Activated naive CD8-positive, alpha-beta T cell treated with anti-CD3 and anti-CD28 coated beads, Interleukin-2, amount 10 ng/mL, durations not matched to agents 7 days and 5 days (primary cell): ENCODE results near the gene SCAP. TPM values are rescaled to one million over a fixed set of nuclear protein-coding genes. Genes with fewer than 3 reads are reported as not detected.

Experiments
- ATAC-seq: fragments of 150-1000 bp; cut with Tn5 transposase; one replicate; pipeline ENCODE4 v1.10.0; 2021; ENCODE audit warnings: low read depth, moderate library complexity
- POLR2A ChIA-PET: fragments of 350-600 bp; sonication (Branson Sonifier 250); formaldehyde crosslinking; loops from one replicate; lab custom pipeline; 2021; ENCODE audit warnings: antibody characterized with exemption; lab: Charles Lee
- DNase-seq: peaks from one replicate; pipeline ENCODE4 v3.0.0; 2021
- H3K27ac Mint-ChIP-seq: one replicate; pipeline ENCODE4 v1.8.0; 2022; ENCODE audit warnings: mild to moderate bottlenecking, mixed read lengths
- H3K27me3 Mint-ChIP-seq: one replicate; pipeline ENCODE4 v1.8.0; 2022; ENCODE audit warnings: mild to moderate bottlenecking, moderate library complexity, mixed read lengths
- H3K36me3 Mint-ChIP-seq: one replicate; pipeline ENCODE4 v1.8.0; 2021; ENCODE audit warnings: mild to moderate bottlenecking, mixed read lengths
- H3K4me1 Mint-ChIP-seq: one replicate; pipeline ENCODE4 v1.8.0; 2021; ENCODE audit warnings: mixed read lengths
- H3K4me3 Mint-ChIP-seq: one replicate; pipeline ENCODE4 v1.8.0; 2022; ENCODE audit warnings: mild to moderate bottlenecking, moderate library complexity, mixed read lengths
- H3K9me3 Mint-ChIP-seq: one replicate; pipeline ENCODE4 v1.8.0; 2021; ENCODE audit warnings: mixed read lengths
- total RNA-seq, 2 experiments: library from RNA; stranded (reverse); gene quantifications; one replicate each; pipeline ENCODE4 v1.2.3, GENCODE V29; 2021

SCAP gene
- total RNA-seq, 2 experiments from 2014 or later: 73.5 to 80.1 TPM

GRCh38 chr3:47413751-47414150, 62.0 kb downstream of the SCAP start:
- Mint-ChIP-seq H3K4me3 (no peak overlapping the region), H3K36me3 (peaks cover 5% of the 10 kb centered on the region), H3K27ac (no peak overlapping the region), H3K27me3 (no peaks in the 10 kb centered on the region), H3K4me1 (peaks cover 5% of the 10 kb centered on the region), H3K9me3 (no peaks in the 10 kb centered on the region)
- POLR2A ChIA-PET: interaction anchor here (1.4 kb wide), 1 partner anchor 33 kb away, joined by 3 read pairs; the partner anchor contains the start of gene PTPN23
- DNase-seq: no peak
- ATAC-seq: no peak

DNA sequence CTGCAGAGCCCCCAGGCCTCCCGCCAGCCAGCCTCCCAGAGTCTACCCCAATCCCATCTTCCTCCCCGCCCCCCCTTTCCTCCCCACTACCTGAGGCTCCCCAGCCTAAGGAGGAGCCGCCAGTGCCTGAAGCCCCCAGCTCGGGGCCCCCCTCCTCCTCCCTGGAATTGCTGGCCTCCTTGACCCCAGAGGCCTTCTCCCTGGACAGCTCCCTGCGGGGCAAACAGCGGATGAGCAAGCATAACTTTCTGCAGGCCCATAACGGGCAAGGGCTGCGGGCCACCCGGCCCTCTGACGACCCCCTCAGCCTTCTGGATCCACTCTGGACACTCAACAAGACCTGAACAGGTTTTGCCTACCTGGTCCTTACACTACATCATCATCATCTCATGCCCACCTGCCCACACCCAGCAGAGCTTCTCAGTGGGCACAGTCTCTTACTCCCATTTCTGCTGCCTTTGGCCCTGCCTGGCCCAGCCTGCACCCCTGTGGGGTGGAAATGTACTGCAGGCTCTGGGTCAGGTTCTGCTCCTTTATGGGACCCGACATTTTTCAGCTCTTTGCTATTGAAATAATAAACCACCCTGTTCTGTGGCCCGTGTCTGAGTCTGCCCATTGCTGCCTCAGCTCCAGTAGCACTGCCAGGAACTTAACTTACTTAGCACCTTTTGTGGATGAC, 62.8 kb downstream of the SCAP start:
- peak overlapping the region; percentile 42 for H3K27ac Mint-ChIP-seq
- H3K36me3 Mint-ChIP-seq: peaks cover 5% of the 10 kb centered on the region
- peaks cover 5% of the 10 kb centered on the region for H3K4me1 Mint-ChIP-seq
- DNase-seq (no peak), ATAC-seq (no peak)
- H3K27me3 Mint-ChIP-seq: no peaks in the 10 kb centered on the region
- POLR2A ChIA-PET: interaction anchor here (0.5 to 1.4 kb wide), 3 partner anchors 32 to 203 kb away, joined by 3 read pairs; partner anchors contain the start of gene PTPN23
- no peak overlapping the region for H3K4me3 Mint-ChIP-seq
- no peaks in the 10 kb centered on the region for H3K9me3 Mint-ChIP-seq

GRCh38 chr3:47412453-47412756, 63.3 kb downstream of the SCAP start:
- Mint-ChIP-seq H3K27me3 (no peaks in the 10 kb centered on the region), H3K27ac (no peak overlapping the region), H3K4me3 (no peak overlapping the region), H3K9me3 (no peaks in the 10 kb centered on the region), H3K4me1 (peaks cover 5% of the 10 kb centered on the region), H3K36me3 (peaks cover 5% of the 10 kb centered on the region)
- no peak for ATAC-seq
- no peak for DNase-seq
- POLR2A ChIA-PET: interaction anchor here (0.5 kb wide), 2 partner anchors 202 to 353 kb away, joined by 3 read pairs; no protein-coding TSS in a partner anchor

DNA sequence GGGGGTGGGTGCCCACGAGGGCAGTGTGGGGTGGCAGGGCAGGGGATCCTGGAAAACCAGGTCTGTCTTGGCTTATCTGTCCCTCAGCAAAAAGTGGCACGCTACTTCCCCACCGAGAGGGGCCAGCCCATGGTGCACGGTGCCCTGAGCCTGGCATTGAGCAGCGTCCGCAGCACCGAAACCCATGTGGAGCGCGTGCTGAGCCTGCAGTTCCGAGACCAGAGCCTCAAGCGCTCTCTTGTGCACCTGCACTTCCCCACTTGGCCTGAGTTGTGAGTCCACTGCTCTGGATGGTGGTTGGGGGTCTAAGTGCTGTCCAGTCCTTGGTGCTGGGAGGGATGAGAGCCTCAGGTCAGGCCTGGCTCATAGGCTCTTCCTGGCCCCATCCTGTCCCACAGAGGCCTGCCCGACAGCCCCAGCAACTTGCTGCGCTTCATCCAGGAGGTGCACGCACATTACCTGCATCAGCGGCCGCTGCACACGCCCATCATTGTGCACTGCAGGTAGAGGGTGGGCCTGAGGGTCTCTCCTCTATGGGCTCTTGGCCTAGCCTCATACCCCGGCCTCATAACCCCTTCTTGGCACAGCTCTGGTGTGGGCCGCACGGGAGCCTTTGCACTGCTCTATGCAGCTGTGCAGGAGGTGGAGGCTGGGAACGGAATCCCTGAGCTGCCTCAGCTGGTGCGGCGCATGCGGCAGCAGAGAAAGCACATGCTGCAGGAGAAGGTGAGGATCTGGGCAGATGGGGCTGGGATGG, 63.9 kb downstream of the SCAP start:
- no peaks in the 10 kb centered on the region for H3K9me3 Mint-ChIP-seq
- no peaks in the 10 kb centered on the region for H3K27me3 Mint-ChIP-seq
- H3K4me1 Mint-ChIP-seq: peaks cover 5% of the 10 kb centered on the region
- no peak for ATAC-seq
- no peak overlapping the region for H3K4me3 Mint-ChIP-seq
- H3K36me3 Mint-ChIP-seq: peaks cover 5% of the 10 kb centered on the region
- DNase-seq: no peak
- H3K27ac Mint-ChIP-seq: no peak overlapping the region
- POLR2A ChIA-PET: interaction anchor here (0.5 kb wide), 2 partner anchors 201 to 354 kb away, joined by 3 read pairs; no protein-coding TSS in a partner anchor

- Mint-ChIP-seq H3K27ac (no peak overlapping the region), H3K4me3 (no peak overlapping the region), H3K27me3 (no peaks in the 10 kb centered on the region), H3K36me3 (peaks cover 5% of the 10 kb centered on the region), H3K4me1 (peaks cover 5% of the 10 kb centered on the region), H3K9me3 (no peaks in the 10 kb centered on the region)
- DNase-seq (no peak), ATAC-seq (no peak)
- POLR2A ChIA-PET: no interaction called here
Measured at GRCh38 chr3:47410801-47411646, 64.7 kb downstream of the SCAP start.

DNA sequence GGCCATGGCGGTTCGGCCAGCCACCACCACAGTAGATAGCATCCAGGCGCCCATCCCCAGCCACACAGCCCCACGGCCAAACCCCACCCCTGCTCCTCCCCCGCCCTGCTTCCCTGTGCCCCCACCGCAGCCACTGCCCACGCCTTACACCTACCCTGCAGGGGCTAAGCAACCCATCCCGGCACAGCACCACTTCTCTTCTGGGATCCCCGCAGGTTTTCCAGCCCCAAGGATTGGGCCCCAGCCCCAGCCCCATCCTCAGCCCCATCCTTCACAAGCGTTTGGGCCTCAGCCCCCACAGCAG, 65.4 kb downstream of the SCAP start:
- H3K4me3 Mint-ChIP-seq: no peak overlapping the region
- ATAC-seq (no peak), DNase-seq (no peak)
- peaks cover 5% of the 10 kb centered on the region for H3K4me1 Mint-ChIP-seq
- H3K36me3 Mint-ChIP-seq: peaks cover 5% of the 10 kb centered on the region
- no peaks in the 10 kb centered on the region for H3K9me3 Mint-ChIP-seq
- H3K27me3 Mint-ChIP-seq: no peaks in the 10 kb centered on the region
- POLR2A ChIA-PET: no interaction called here
- no peak overlapping the region for H3K27ac Mint-ChIP-seq

GRCh38 chr3:47409688-47410416, 65.9 kb downstream of the SCAP start:
- POLR2A ChIA-PET: no interaction called here
- H3K27ac Mint-ChIP-seq: no peak overlapping the region
- no peaks in the 10 kb centered on the region for H3K9me3 Mint-ChIP-seq
- no peak for ATAC-seq
- DNase-seq: no peak
- no peak overlapping the region for H3K4me3 Mint-ChIP-seq
- H3K4me1 Mint-ChIP-seq: peaks cover 5% of the 10 kb centered on the region
- H3K36me3 Mint-ChIP-seq: peaks cover 5% of the 10 kb centered on the region
- H3K27me3 Mint-ChIP-seq: no peaks in the 10 kb centered on the region

DNA sequence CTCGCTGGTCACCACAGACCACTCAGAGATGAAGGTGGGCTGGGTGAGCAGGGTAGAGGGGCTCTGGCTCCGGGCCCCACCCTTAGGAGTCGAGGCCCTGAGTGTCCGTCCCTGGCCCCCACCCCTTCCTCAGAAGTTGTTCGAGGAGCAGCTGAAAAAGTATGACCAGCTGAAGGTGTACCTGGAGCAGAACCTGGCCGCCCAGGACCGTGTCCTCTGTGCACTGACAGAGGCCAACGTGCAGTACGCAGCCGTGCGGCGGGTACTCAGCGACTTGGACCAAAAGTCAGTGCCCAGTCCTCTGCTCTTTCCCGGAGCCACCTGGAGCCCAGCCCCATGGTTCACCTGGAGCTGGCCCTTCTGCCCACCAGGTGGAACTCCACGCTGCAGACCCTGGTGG, 66.5 kb downstream of the SCAP start:
- DNase-seq (no peak), ATAC-seq (no peak)
- Mint-ChIP-seq H3K9me3 (no peaks in the 10 kb centered on the region), H3K27me3 (no peaks in the 10 kb centered on the region), H3K27ac (no peak overlapping the region), H3K4me3 (no peak overlapping the region), H3K36me3 (peaks cover 5% of the 10 kb centered on the region), H3K4me1 (peaks cover 5% of the 10 kb centered on the region)
- POLR2A ChIA-PET: no interaction called here

- ATAC-seq: no peak
- H3K27ac Mint-ChIP-seq: no peak overlapping the region
Measured at GRCh38 chr3:47408839-47409229, 66.9 kb downstream of the SCAP start.

GRCh38 chr3:47407896-47408838, 67.6 kb downstream of the SCAP start:
- ATAC-seq: no peak
- no peak for DNase-seq
- no peak overlapping the region for H3K4me3 Mint-ChIP-seq
- H3K36me3 Mint-ChIP-seq: peaks cover 4% of the 10 kb centered on the region
- H3K4me1 Mint-ChIP-seq: peaks cover 3% of the 10 kb centered on the region
- H3K9me3 Mint-ChIP-seq: no peaks in the 10 kb centered on the region
- no peak overlapping the region for H3K27ac Mint-ChIP-seq
- POLR2A ChIA-PET: no interaction called here
- no peaks in the 10 kb centered on the region for H3K27me3 Mint-ChIP-seq

More at GRCh38 chr3:47408839-47409229, 66.9 kb downstream of the SCAP start:
- no peak for DNase-seq
- POLR2A ChIA-PET: no interaction called here
- H3K27me3 Mint-ChIP-seq: no peaks in the 10 kb centered on the region
- peaks cover 5% of the 10 kb centered on the region for H3K4me1 Mint-ChIP-seq
- peaks cover 5% of the 10 kb centered on the region for H3K36me3 Mint-ChIP-seq
- no peaks in the 10 kb centered on the region for H3K9me3 Mint-ChIP-seq
- H3K4me3 Mint-ChIP-seq: no peak overlapping the region

- DNase-seq: no peak
- H3K36me3 Mint-ChIP-seq: no peaks in the 10 kb centered on the region
- H3K4me1 Mint-ChIP-seq: no peaks in the 10 kb centered on the region
- no peaks in the 10 kb centered on the region for H3K9me3 Mint-ChIP-seq
- no peak overlapping the region for H3K27ac Mint-ChIP-seq
- H3K27me3 Mint-ChIP-seq: no peaks in the 10 kb centered on the region
- no peak for ATAC-seq
- POLR2A ChIA-PET: no interaction called here
- H3K4me3 Mint-ChIP-seq: no peak overlapping the region
Measured at GRCh38 chr3:47407237-47407636, 68.5 kb downstream of the SCAP start.

DNA sequence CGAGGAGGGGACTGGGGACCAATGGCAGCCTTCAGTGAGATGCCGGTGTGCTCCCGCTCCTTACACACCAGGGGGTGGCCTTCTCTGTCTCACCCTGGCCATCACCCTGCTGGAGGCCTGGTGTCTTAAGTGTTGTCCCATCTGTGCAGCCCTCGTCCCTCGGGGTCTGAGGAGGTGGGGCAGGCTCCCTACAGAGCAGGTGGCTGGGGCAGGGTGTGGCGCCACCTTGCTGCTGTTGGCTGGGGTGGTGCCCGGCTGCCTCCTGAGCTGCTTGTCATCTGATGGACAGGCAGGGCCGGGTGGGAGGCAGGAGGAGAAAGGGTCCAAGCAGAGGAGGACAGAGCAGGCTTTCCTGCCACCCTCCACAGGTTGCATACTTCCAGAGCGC, 69.0 kb downstream of the SCAP start:
- H3K4me3 Mint-ChIP-seq: no peak overlapping the region
- POLR2A ChIA-PET: no interaction called here
- DNase-seq (no peak), ATAC-seq (no peak)
- no peaks in the 10 kb centered on the region for H3K9me3 Mint-ChIP-seq
- H3K27ac Mint-ChIP-seq: no peak overlapping the region
- H3K36me3 Mint-ChIP-seq: no peaks in the 10 kb centered on the region
- H3K4me1 Mint-ChIP-seq: no peaks in the 10 kb centered on the region
- H3K27me3 Mint-ChIP-seq: no peaks in the 10 kb centered on the region
